AG04449 (cell line): ENCODE results near the gene ERC2.

Source experiments
- CTCF ChIA-PET: fragments of 350-600 bp; formaldehyde crosslinking; extraction: SDS; loops from one replicate; lab custom pipeline; 2021; ENCODE audit warnings: antibody characterized with exemption; lab: Yijun Ruan, JAX
- POLR2A ChIA-PET: fragments of 400-600, 350-600 bp; formaldehyde crosslinking; extraction: SDS; loops from one replicate; lab custom pipeline; 2020; ENCODE audit warnings: antibody characterized with exemption, inconsistent platforms; lab: Yijun Ruan, JAX
- DNase-seq: peaks from one replicate; pipeline ENCODE4 v3.0.0-alpha.2; 2010; ENCODE audit warnings: low read depth, low spot score
- H3K4me3 ChIP-seq: 2 replicates; pipeline ENCODE4 v1.5.1; 2011; ENCODE audit warnings: low read depth, mild to moderate bottlenecking, control low read depth, low read length
- TF ChIP-seq, protein P1 (sequence below): IDR thresholded peaks from one replicate; pipeline ENCODE4 v1.5.1; 2011; ENCODE audit warnings: mild to moderate bottlenecking, moderate library complexity, low read length, control low read depth, inconsistent platforms; ENCODE audit not compliant: insufficient read depth; ENCODE audit errors: missing control alignments

Gene ERC2

DNA sequence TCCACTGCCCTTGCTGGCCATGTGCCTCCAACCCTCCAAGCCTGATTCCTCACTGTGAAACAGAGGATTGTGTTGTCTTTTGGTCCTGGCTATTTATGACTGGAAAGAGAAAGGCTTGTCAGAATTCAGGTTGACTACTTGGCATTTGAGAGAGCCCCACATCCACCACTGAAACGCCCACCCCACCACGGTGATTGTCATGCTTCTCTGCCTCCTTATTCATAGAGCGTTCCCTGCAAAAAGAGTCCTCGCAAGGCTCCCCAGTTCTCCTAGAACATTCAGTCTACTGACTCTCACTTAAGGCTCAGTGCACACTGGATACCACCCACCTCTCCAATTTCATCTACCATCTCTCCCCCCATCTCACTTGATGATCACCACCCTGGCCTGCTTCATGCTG is 818.3 kb downstream of the ERC2 start:
- TF ChIP-seq, protein P1, sequence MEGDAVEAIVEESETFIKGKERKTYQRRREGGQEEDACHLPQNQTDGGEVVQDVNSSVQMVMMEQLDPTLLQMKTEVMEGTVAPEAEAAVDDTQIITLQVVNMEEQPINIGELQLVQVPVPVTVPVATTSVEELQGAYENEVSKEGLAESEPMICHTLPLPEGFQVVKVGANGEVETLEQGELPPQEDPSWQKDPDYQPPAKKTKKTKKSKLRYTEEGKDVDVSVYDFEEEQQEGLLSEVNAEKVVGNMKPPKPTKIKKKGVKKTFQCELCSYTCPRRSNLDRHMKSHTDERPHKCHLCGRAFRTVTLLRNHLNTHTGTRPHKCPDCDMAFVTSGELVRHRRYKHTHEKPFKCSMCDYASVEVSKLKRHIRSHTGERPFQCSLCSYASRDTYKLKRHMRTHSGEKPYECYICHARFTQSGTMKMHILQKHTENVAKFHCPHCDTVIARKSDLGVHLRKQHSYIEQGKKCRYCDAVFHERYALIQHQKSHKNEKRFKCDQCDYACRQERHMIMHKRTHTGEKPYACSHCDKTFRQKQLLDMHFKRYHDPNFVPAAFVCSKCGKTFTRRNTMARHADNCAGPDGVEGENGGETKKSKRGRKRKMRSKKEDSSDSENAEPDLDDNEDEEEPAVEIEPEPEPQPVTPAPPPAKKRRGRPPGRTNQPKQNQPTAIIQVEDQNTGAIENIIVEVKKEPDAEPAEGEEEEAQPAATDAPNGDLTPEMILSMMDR, result no peak
- POLR2A ChIA-PET, result no interaction called here
- no peak overlapping the region for H3K4me3 ChIP-seq
- CTCF ChIA-PET, result no interaction called here
- DNase-seq, result no peak

DNA sequence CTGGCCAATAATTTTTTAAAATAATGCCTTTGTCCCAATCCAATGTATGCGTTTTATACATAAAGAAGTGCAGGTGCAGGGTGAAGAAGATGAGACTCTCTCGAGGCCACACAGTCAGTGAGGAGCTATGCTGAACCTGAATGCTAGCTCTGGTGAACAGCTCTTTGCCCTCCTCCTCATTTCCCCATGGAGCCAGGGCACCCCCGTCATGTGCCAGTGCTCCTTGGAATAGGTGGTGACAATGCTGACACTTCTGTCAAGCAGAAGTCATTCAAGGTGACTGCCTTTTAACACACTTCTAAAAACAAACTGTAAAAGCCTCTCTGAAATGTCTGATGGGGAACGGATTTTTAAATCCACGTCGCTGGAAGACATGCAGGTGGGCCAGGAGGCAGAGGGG is 818.7 kb downstream of the ERC2 start:
- CTCF ChIA-PET, result no interaction called here
- POLR2A ChIA-PET, result no interaction called here

DNA sequence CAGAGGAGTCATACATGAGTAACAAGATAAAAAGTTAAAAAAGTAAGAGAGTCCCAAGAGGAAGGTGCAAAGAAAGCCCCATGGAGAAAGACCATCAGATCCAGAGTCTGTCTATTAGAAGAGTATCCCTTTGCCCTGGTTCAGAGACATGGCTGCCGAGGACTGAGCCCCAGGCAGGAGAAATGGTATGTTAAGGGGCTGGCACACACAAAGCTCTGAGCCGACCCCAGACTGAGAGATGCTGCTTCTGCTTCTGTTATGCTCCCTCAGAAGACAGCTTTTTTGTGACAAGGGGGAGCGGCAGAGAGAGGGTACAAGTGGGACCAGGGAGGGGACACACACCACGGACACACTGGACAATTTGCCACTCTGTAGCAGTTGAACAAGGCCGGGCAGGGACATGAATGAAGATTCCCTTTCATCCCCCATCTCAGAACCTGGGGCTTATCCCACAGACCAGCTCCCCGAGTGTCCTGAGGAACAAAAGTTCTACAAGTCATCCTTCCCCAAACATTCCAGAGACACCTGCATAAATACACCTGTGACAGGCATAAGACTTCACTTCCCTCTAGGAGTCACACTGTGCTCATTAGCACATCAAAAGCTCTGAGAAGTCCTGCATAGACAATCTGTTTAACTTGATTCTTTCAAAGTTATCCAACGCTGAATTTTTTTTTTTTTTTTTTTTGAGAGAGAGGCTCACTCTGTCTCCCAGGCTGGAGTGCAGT is 819.5 kb downstream of the ERC2 start:
- no peak overlapping the region for H3K4me3 ChIP-seq
- CTCF ChIA-PET, result no interaction called here
- no peak for DNase-seq
- TF ChIP-seq, protein P1, result no peak
- POLR2A ChIA-PET, result no interaction called here

More for the DNA sequence above, 818.7 kb downstream of the ERC2 start:
- DNase-seq, result no peak
- no peak overlapping the region for H3K4me3 ChIP-seq
- TF ChIP-seq, protein P1, result no peak

DNA sequence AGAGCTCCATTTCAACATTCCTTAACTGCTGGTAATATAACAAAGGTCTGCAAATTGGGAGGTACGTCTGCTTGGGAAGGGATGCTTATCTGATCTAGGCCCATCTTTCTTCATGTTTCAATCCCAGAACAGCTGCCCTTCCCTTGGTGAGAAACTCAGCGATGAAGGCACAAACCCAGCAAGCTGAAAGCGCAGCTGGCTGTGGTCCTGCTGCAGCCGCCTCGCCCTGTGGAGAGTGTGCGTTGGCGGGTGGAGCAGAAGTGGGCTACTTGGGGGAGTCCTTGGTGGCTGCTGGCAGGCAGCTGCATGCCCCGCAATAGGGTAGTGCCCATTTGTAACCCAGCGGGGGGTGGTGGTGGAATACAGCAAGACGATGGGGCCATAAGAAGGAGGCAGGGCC is 820.6 kb downstream of the ERC2 start:
- POLR2A ChIA-PET, result interaction anchor here (0.8 to 0.9 kb wide), 2 partner anchors 15 to 165 kb away, joined by 3 read pairs; no protein-coding TSS in a partner anchor
- TF ChIP-seq, protein P1, result no peak
- no peak overlapping the region for H3K4me3 ChIP-seq
- CTCF ChIA-PET, result interaction anchor here (1.0 kb wide), 1 partner anchor 42 kb away, joined by 3 read pairs; no protein-coding TSS in a partner anchor
- DNase-seq, result no peak

DNA sequence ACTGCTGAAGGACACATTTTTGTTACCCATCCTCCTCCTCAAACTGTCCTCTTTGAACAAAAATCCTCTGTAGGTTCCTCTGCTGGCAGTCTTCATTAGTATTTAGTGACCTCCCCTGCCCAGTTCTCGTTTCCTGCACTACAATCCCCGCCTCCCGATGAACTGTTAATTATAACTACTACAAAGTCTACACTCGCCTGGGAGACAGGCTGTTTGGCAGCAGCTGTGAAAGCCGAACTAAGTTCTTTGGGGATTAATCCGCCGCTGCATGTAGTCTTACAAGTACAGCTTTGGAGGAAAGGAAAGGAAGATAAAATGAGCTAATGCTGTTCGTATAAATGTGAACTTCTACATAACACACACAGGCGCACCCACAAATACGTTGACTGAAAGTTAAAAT is 821.2 kb downstream of the ERC2 start:
- CTCF ChIA-PET, result interaction anchor here (1.0 kb wide), 1 partner anchor 41 kb away, joined by 3 read pairs; no protein-coding TSS in a partner anchor
- POLR2A ChIA-PET, result interaction anchor here (0.8 to 0.9 kb wide), 2 partner anchors 15 to 164 kb away, joined by 3 read pairs; no protein-coding TSS in a partner anchor
- H3K4me3 ChIP-seq, result no peak overlapping the region
- TF ChIP-seq, protein P1, result no peak
- no peak for DNase-seq

DNA sequence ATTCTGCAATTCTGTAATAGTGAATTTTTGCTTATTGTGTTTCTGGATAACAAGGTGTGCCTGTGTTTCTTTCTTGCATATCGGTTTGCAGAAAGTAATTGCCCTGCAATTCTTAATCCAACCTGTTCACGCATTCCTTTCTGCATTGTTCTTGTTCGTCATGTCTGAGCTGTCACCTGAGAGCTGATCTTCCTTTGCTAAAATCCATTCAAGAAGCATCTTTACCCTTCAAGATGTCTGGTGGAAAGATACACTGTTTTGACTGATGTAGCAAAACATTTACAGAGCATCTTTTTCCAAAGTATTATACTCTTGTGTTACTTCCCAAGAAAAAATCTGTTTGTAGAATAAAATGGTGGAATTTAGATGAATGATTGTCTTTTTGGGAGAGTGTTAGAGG is 822.1 kb downstream of the ERC2 start:
- TF ChIP-seq, protein P1, result no peak
- POLR2A ChIA-PET, result no interaction called here
- H3K4me3 ChIP-seq, result no peak overlapping the region
- CTCF ChIA-PET, result no interaction called here
- DNase-seq, result no peak
